GM21723 (cell line): ENCODE data around the gene PDYN.

Experiments used
- ATAC-seq: cut with Tn5 transposase; IDR thresholded peaks from one replicate; pipeline ENCODE4 v1.9.1; 2021; ENCODE audit warnings: mild to moderate bottlenecking, moderate library complexity; ENCODE audit not compliant: unreplicated experiment

PDYN gene

GRCh38 chr20:1995531-1996310 is 1.9 kb upstream of the PDYN start:
- no peak for ATAC-seq

GRCh38 chr20:1994627-1995026 is 769 bp upstream of the PDYN start:
- ATAC-seq = no peak

DNA sequence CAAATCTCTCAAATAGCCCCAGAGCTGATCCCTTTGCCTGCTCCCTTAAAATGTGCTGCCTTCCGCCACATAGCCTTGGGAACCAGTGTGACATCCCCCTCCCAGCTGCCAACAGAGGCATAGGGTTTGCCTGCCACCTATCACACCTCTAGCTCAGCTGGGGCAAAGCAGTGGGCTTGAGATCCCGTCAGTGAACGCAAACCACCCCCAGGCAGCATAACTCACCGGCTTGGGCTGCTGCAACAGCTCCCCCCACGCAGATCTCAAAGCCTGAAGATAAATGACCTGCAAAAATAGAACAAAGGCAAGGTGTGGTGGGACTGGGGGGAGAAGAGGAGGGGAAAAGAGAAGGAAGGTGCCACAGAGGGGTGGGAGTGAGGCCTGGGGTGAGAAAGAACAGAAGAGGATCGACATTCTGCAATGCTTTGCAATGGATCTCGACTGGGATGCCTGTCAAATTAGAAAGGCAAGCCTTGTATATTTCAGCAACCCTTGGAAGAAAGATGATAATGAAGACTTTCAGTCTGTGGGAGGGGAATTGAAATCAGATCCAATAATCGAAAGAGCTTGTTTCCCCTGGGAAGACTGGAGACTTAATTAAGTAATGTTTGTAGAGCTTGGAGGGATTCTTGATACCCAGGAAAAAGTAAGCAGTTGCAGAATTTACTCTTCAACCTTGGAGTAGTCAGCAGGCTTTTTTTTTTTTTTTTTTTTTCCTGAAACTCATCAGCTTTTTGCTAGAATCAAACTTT is 1.3 kb downstream of the PDYN start:
- no peak for ATAC-seq

- no peak for ATAC-seq
Measured at GRCh38 chr20:1987826-1988225, 6.0 kb downstream of the PDYN start.

DNA sequence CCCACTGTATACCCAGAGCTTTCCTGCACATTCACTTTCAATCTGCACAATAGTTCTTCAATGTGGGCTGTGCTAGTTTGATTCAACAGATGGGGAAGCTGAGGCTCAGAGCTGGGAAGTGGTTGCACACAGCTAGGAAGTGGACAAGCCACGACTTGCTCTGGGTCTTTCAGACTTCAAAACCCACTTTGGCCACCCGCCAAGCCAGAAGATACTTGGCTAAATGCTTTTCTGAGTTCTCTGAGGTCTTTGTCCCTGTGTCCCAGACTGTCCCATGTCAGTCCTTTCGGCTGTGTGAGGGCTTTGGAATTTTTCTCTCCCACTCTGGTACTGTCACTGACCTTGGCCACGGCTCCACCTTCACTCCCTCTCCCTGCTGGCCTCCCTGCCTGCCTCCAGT is 10.6 kb downstream of the PDYN start:
- no peak for ATAC-seq

DNA sequence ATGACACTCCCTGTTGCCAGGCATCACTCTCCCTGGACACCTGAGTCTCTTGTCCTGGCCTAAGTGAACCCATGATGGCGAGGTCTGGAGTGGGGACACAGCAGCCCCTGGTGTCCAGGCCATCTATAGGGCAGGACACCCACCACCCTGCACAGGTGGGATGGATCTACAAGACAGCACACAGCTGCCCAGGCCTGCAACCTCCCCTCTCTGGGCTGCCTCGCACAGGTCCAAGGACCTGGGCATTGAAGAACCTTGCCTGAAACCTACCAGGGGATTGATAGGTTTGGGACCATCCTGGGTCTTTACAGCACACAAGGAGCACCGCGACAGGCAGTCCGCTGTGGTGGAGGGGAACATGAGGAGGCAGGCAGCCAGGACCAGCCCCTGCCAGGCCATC is 11.2 kb downstream of the PDYN start:
- ATAC-seq = no peak

GRCh38 chr20:1979106-1979778 is 14.6 kb downstream of the PDYN start:
- no peak for ATAC-seq

DNA sequence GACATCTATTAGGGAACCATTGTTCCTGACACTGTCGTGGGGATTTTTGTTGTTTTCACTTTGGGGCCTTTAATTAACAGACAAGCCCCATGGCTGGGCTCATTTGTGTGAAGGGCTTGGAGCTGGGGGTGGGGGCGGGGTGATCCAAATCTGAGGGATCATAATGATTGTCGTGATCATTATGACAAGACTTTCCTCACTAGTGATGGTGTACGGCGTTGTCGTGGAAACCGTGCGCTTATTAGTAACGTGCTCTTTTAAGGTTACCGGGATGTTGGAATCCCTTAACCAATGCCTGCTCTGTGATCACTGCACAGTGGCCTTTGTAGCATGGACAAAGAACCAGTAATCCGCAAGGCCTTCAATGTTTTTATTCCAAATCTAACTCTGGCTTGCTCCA is 18.6 kb downstream of the PDYN start:
- ATAC-seq = no peak

- no peak for ATAC-seq
Measured at GRCh38 chr20:1973601-1974440, 20.0 kb downstream of the PDYN start.

- ATAC-seq = no peak
Measured at GRCh38 chr20:1971893-1972586, 21.8 kb downstream of the PDYN start.

DNA sequence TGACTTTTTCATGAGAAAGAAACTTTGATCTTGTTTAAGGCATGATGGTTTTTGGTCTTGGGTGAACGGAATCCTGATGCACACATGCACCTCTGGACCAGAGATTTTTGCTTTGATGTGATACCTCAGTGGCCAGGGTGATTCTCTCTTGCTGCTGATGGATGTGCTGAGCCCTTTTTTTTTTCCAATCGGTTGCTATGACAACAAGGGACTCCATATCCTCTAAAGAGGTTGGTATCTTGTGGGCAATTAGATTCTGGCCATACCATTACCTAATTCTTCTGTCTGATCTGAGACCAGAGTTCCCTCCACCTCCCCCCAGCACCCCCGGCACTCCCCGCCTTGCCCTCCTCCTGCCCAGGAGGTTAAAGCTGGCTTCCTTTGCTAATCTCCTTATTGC is 24.9 kb downstream of the PDYN start:
- no peak for ATAC-seq

- ATAC-seq = no peak
Measured at GRCh38 chr20:1965520-1966351, 28.1 kb downstream of the PDYN start.

DNA sequence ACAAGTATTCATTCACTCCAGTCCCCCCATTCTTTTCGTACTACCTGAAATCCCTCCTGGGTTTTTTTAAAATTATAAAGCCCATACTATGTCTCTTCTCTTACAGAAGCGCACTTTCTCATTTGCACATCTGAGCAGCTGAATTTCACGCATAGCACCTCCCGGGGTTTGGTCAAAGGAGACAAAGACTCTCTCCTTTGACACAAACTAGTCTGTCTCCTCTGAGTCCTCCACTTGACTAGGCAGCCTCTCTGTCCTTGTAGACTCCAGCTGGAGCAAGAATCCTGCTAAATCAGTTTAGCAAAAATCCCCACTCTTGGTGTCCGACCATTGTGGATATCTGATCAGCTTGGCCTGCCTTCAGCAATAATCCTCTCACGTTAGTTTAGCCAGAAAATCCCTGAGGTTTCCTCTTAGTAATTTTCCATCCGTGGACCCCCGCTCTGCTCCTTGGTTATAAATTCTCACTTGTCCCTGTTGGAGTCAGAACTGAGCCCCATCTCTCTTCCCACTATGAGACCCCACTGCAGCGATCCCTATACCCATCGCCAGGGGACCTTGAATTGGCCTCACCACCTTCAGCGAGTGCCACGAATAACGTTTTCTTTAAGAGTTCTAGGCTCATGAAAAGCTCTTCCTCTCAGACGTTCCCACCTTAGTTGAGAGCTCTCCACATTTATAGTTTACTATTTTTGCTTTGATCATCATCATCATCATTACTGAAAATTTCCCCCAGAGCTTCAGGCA is 29.0 kb downstream of the PDYN start:
- ATAC-seq = no peak

DNA sequence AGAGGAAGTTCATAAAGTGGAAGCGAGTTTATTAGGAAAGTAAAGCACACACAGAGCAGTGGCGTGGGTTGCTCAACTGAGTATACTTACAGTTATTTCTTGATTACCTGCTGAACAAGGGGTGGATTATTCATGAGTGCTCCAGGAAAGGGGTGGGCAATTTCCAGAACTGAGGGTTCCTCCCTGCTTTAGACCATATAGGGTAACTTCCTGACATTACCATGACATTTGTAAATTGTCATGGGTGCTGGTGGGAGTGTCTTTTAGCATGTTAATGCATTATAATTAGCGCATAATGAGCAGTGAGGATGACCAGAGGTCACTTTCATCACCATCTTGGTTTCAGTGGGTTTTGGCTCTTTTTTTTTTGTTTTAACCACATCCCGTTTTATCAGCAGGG is 29.8 kb downstream of the PDYN start:
- no peak for ATAC-seq

GRCh38 chr20:1961374-1961773 is 32.5 kb downstream of the PDYN start:
- ATAC-seq = no peak

- no peak for ATAC-seq
Measured at GRCh38 chr20:1959156-1959555, 34.7 kb downstream of the PDYN start.

- no peak for ATAC-seq
Measured at GRCh38 chr20:1958426-1958825, 35.4 kb downstream of the PDYN start.

DNA sequence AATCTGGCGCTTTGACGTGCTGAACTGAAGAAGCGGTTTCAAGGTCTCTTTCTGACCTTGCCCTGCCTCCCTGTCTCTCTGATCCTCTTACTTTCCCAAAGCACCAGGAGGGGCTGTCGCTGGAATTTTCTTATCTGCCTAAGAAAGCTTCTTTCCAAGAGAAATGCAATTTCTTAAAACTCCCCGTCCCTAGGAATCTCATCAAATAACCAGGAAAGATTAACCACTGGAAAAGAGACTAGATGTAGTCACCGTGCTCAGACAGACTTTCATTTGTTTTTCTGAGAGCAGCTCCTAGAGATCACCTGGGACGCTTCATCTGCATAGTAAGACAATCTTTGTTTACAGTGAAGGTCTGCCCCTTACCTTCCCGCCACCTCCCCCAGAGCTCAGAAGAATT is 38.6 kb downstream of the PDYN start:
- no peak for ATAC-seq

- ATAC-seq = no peak
Measured at GRCh38 chr20:1953621-1954020, 40.2 kb downstream of the PDYN start.
